ENCODE results near the gene GIPC3.
A peak's percentile ranks its signal among the peaks of the same experiment; 100 is the strongest.

GIPC3 gene

GRCh38 chr19:3573858-3574637 is 11.2 kb upstream of the GIPC3 start:
- ChIA-PET POLR2A (no interaction called here), CTCF (interaction anchor here (0.6 to 2.5 kb wide), 2 partner anchors 29 to 496 kb away, joined by 3 to 12 read pairs; no protein-coding TSS in a partner anchor)
- TF ChIP-seq, protein P1, sequence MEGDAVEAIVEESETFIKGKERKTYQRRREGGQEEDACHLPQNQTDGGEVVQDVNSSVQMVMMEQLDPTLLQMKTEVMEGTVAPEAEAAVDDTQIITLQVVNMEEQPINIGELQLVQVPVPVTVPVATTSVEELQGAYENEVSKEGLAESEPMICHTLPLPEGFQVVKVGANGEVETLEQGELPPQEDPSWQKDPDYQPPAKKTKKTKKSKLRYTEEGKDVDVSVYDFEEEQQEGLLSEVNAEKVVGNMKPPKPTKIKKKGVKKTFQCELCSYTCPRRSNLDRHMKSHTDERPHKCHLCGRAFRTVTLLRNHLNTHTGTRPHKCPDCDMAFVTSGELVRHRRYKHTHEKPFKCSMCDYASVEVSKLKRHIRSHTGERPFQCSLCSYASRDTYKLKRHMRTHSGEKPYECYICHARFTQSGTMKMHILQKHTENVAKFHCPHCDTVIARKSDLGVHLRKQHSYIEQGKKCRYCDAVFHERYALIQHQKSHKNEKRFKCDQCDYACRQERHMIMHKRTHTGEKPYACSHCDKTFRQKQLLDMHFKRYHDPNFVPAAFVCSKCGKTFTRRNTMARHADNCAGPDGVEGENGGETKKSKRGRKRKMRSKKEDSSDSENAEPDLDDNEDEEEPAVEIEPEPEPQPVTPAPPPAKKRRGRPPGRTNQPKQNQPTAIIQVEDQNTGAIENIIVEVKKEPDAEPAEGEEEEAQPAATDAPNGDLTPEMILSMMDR (IDR thresholded peaks at IDR 0.05; ENCODE audit: insufficient read depth, low read length, missing control alignments): no peak
- DNase-seq (ENCODE audit: low read depth, low spot score): peak; percentile 51
- H3K4me3 ChIP-seq (ENCODE audit: low read depth, low read length): peak overlapping the region; percentile 82

DNA sequence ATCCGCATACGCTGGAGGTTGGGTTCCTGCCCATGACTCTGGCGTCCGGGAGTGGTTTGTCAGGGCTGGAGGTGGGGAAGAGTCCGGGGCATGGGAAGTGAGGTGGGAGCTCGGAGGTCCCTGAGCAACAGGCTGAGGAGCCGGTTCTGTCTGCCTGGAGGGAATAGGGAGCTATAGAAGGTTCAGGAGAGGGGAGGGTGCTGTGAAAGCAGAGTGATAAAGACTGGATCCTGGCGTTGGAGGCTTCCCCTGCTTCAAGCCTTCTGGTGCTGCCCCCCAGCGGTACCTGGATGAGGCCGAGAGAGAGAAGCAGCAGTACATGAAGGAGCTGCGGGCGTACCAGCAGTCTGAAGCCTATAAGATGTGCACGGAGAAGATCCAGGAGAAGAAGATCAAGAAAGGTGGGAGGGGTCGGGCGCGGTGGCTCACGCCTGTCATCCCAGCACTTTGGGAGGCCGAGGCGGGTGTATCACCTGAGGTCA is 10.0 kb upstream of the GIPC3 start:
- POLR2A ChIA-PET: no interaction called here
- TF ChIP-seq, protein P1 (IDR thresholded peaks at IDR 0.05; ENCODE audit: insufficient read depth, low read length, missing control alignments): peak; percentile 20
- CTCF ChIA-PET: interaction anchor here (2.5 kb wide), 1 partner anchor 30 kb away, joined by 12 read pairs; no protein-coding TSS in a partner anchor
- no peak overlapping the region for H3K4me3 ChIP-seq (ENCODE audit: low read depth, low read length)
- no peak for DNase-seq (ENCODE audit: low read depth, low spot score)

- CTCF ChIA-PET: interaction anchor here (2.0 to 2.5 kb wide), 2 partner anchors 31 to 564 kb away, joined by 4 to 12 read pairs; no protein-coding TSS in a partner anchor
- TF ChIP-seq, protein P1 (IDR thresholded peaks at IDR 0.05; ENCODE audit: insufficient read depth, low read length, missing control alignments): no peak
- POLR2A ChIA-PET: no interaction called here
- no peak for DNase-seq (ENCODE audit: low read depth, low spot score)
- peak overlapping the region; percentile 25; the same call in 1 of the 2 replicates for H3K4me3 ChIP-seq (ENCODE audit: low read depth, low read length)
Observed at GRCh38 chr19:3575949-3576673, 9.2 kb upstream of the GIPC3 start.

GRCh38 chr19:3576696-3577443 is 8.4 kb upstream of the GIPC3 start:
- no peak for DNase-seq (ENCODE audit: low read depth, low spot score)
- TF ChIP-seq, protein P1 (IDR thresholded peaks at IDR 0.05; ENCODE audit: insufficient read depth, low read length, missing control alignments): no peak
- CTCF ChIA-PET: interaction anchor here (0.6 to 2.0 kb wide), 2 partner anchors 47 to 564 kb away, joined by 3 to 4 read pairs; no protein-coding TSS in a partner anchor
- POLR2A ChIA-PET: no interaction called here
- H3K4me3 ChIP-seq (ENCODE audit: low read depth, low read length): peak overlapping the region; percentile 25; the same call in 1 of the 2 replicates

DNA sequence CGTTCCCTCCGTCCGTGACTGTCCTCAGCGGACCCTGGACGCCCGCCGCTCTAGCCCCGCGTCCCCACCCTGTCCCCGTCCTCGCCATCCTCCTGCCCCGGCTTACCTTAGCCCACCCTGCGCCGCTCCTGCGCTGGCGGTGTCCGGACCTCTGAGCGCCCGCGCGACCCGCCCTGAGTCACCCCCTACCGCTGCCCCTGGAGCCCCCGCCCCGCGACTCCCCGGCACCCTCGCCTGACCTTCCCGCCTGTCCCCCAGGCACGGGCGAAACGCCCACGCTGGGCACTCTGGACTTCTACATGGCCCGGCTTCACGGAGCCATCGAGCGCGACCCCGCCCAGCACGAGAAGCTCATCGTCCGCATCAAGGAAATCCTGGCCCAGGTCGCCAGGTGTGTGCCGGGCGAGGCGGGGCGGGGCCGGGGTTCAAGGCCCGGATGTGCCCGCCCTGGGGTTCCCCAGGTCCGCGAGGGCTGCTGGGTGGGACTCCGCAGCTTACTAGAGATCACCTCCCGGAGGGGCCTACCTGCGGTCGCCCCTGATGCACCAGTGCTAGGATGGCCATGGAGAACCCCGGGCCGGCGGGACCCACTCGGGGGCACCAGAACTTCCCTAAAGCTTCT is 7.4 kb upstream of the GIPC3 start:
- CTCF ChIA-PET: interaction anchor here (1.9 to 2.0 kb wide), 2 partner anchors 21 to 563 kb away, joined by 4 to 5 read pairs; partner anchors contain the start of gene MFSD12
- POLR2A ChIA-PET: no interaction called here
- DNase-seq (ENCODE audit: low read depth, low spot score): no peak
- TF ChIP-seq, protein P1 (IDR thresholded peaks at IDR 0.05; ENCODE audit: insufficient read depth, low read length, missing control alignments): no peak
- H3K4me3 ChIP-seq (ENCODE audit: low read depth, low read length): no peak overlapping the region

Measured in AG04449 (cell line).